GM12892 (cell line): ENCODE data around the gene CRTC3.

Experiments used
- DNase-seq: peaks from one replicate; pipeline ENCODE4 v3.0.0; 2011; ENCODE audit not compliant: insufficient read length
- FAIRE-seq: peaks from 2 replicates; lab custom pipeline; 2011; peaks lifted over from hg19 to GRCh38; lab: Jason Lieb, UNC
- POLR2A ChIP-seq: IDR thresholded peaks from 2 replicates; pipeline ENCODE4 v1.6.1; 2011; ENCODE audit warnings: low read depth, low read length, control low read depth
- POLR2AphosphoS5 ChIP-seq: IDR thresholded peaks from 2 replicates; pipeline ENCODE4 v1.6.1; 2011; ENCODE audit warnings: low read depth, low read length, control low read depth
- TAF1 ChIP-seq: IDR thresholded peaks from 2 replicates; pipeline ENCODE4 v1.6.1; 2011; ENCODE audit warnings: low read depth, mild to moderate bottlenecking, control low read depth, low read length, borderline replicate concordance

CRTC3 gene

DNA sequence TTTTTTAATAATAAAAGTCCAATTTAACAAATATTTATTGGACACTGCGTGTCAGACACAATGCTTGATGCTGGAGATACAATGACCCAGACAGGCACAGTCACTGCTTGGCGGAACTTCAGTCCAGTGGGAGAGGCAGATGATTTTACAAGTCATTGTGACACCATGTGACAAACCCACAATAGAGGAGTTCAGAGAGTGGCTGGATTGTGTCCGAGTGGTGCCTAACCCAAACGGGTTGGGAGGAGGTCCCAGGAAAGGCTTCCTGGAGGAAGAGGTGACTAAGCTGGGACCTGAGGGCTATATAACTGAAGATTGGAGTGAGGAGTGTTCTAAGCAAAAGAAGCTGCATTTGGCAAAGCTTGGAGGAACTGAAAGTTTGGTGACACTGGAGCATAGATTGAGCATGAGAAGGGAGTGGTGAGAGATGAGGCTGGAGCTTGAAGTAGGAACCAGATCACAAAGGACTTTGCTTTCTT lies 41.4 kb downstream of the CRTC3 start:
- no peak for FAIRE-seq
- TF ChIP-seq TAF1 (no peak), POLR2A (no peak), POLR2AphosphoS5 (no peak)
- no peak for DNase-seq

DNA sequence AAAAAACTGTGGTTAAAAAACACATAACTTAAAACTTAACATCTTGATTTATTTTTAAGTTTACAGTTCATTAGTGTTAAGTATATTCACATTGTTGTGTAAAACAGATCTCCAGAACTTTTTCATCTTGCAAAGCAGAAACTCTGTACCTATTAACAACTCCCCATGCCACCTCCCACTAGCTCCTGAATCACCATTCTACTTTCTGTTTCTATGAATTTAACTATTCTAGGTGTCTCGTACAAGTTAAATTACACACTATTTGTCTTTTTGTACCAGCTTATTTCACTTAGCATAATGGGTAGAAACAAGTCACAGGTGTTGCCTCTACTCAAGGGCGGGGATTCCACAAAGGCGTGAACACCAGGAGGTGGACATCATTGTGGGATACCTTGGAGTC lies 43.2 kb downstream of the CRTC3 start:
- TF ChIP-seq POLR2AphosphoS5 (no peak), TAF1 (no peak), POLR2A (no peak)
- no peak for DNase-seq
- no peak for FAIRE-seq

DNA sequence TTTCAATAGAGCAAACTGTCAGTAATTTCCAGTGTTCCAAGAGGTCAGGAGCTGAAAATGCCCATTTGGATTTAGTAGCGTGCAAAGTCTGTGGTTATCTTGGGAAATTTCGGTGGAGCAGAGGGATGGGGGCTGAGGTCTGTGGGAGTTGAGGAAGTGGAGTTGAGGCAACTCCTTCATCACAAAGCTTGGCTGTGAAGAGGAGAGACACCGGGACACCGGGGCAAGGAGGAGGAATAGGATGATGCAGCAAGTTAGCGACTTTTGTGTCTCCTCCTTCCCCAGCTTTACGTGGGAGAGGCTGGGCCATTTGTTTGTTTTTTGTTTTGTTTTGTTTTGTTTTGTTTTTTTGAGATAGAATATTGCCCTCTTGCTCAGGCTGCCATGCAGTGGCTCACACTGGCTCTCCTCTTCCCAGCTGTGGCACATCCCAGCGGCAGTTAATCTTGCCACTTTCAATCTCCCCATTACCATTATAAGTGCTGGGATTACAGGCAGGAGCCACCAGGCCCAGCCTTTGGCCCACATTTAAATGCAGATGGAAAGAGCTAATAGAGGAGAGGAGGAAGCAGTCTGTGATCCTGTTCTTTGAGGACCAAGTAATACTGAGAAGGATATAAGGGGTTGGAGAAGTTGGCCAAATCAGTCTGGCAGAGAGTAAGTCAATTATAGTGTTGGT lies 47.1 kb downstream of the CRTC3 start:
- FAIRE-seq (no peak), DNase-seq (no peak)
- TF ChIP-seq TAF1 = no peak
- TF ChIP-seq POLR2A = no peak
- TF ChIP-seq POLR2AphosphoS5 = no peak

DNA sequence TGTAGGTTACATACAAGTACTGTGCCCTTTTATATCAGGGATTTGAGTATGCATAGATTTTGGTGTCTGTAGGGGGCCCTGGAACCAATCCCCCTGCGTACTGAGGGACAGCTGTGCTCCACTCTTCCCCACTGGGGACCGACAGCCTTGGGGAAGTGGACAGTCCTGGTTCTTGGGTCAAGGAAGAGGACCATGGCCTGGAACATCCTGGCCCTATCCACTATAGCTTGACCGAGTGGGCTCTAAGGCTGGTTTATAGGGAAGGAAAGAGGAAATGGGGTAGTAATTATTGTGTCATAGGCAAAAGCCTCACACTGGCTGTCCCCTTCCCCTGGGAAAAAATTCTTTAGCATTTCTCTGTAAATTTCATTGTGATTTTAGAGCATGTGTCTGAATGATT lies 49.5 kb downstream of the CRTC3 start:
- no peak for DNase-seq
- FAIRE-seq = no peak
- no peak for TF ChIP-seq TAF1
- TF ChIP-seq POLR2AphosphoS5 = no peak
- TF ChIP-seq POLR2A = no peak

DNA sequence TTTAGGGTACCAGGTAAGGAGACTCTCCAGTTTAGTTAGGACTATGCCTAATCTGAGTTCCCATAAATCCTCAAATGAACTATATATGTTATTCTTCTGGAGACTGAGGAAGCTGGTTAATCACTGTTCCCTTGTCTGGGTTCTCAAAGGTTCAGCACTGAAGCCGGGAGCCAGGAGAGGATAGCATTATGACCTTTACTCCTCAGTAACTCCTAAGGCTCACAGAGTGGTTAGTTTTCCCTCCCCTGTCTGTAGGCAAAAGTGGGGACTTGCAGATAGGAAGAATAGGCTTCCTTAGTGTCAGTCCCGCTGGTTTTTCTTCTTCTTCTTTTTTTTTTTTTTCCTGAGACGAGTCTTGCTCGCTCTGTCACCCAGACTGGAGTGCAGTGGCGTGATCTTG lies 50.4 kb downstream of the CRTC3 start:
- DNase-seq = no peak
- TF ChIP-seq POLR2AphosphoS5 (no peak), TAF1 (no peak), POLR2A (no peak)
- FAIRE-seq = no peak

DNA sequence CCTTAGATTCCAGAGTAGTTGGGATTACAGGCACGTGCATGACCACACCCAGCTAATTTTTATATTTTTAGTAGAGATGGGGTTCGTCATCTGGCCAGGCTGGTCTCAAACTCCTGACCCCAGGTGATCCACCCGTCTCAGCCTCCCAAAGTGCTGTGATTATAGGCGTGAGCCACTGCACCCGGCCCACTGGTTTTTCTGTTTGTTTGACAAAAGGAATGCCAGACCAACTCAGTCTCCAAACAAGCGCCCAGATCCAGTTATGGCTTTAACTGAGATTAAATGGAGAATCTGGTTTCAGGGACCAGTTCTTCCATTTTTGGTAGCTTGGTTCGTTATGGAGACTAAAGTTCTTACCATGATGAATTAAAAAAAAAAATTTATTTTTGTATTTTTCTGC lies 50.8 kb downstream of the CRTC3 start:
- TF ChIP-seq POLR2AphosphoS5 (no peak), TAF1 (no peak)
- no peak for FAIRE-seq
- no peak for DNase-seq

DNA sequence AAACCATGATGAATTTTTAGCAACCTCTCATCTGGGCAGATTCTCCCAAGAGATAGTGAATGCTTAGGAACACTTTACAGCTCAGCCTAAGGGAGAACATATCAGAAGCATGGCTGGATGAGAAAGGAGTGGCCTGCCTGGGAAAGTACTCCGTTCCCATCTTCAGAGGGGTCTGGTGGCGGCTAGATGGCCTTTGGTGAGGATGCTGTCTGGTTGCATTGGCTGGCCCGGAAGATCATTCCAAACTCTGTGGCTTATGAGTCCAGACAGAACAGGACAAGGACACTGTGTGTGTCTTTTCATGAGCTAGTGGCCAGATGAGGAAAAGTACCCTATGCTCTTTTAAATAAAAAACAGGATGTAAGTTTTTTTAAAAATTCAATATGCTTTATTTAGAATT lies 51.2 kb downstream of the CRTC3 start:
- DNase-seq (no peak), FAIRE-seq (no peak)
- no peak for TF ChIP-seq POLR2AphosphoS5
- TF ChIP-seq TAF1 = no peak
- TF ChIP-seq POLR2A = no peak

DNA sequence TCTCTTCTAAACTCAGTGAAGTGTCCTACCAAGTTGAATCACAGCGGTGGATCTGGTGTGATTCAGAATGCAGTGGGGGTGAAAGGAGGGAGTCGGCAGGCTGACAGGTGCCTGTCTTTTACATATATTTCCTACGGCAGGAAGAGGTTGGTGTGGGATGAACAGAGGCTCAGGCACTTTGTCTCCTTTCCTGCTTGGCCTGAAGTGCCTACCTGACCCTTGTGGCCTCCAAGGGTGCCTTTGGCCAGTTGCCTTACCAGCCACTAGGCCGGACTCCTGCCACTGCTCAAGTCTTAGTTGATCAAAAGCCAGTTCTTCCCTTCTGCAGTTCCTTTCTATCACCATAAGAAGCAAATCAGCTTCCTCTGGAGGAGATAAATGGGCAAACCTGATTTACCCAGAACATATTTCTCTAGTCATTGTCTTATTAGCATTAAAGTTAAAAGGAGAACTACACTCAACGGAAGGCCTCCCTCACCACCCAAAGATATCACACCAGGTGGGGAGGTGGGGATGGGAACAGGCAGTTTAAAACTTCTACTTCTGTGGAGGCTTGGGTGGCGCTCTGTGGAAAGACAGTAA lies 52.1 kb downstream of the CRTC3 start:
- FAIRE-seq = no peak
- no peak for DNase-seq
- no peak for TF ChIP-seq POLR2A
- TF ChIP-seq TAF1 = no peak
- no peak for TF ChIP-seq POLR2AphosphoS5

DNA sequence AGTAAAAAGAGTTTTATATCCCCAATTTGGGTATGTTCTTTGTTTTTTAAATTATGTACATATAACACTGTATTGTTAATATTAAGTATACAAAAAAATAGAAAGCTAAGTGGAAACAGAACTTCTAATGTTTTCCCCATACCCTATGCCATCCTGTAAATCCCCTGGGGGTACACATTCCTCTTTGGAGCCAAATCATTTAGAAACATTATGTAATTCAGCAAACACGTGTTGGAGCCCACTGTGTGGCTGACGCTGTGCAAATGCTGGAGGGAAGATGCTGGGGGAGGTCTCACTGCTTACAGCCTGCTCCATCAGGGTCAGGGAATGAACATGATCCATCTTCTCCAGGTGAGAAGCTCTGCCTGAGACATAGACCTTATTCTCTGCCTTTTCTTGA lies 52.8 kb downstream of the CRTC3 start:
- DNase-seq (no peak), FAIRE-seq (no peak)
- TF ChIP-seq POLR2A (no peak), POLR2AphosphoS5 (no peak), TAF1 (no peak)

DNA sequence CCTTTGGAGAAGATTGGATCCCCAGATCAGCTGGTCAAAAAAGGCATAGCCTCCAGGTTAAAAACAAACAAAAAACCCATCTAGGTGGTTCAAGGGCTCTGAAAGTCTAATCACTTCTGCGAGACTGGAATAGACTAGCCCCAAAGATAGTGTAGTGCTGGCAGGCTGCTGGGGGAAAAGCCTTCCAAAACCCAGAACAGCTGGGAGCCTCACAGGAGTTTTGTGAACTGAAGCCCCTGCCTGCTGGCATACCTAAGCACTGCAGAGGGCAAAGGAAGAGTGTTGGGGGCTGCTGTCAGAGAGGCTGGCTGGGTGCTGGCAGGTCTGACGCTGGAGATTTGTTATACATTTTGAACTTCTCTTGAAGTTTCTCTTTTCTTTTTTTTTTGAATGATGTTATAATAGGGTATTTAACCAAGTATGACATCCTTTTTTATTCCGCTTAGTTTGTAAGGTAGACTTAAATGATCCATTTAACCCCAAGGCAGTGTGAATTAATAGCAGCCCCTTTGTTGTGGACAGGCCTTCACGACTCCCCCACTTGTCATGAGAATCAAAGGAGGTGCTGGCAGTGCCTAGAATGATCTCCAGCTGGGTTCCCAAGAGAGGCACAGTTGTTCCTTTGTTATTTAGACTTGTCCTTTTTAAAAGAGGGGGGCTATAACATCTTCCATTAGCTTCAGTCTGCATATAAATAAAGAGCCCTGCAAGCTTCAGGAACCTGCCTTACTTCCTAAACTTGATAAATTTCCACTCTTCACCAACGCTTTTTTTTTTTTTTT lies 53.9 kb downstream of the CRTC3 start:
- FAIRE-seq (no peak), DNase-seq (no peak)
- TF ChIP-seq POLR2AphosphoS5 = no peak
- TF ChIP-seq POLR2A = no peak
- TF ChIP-seq TAF1 = no peak

DNA sequence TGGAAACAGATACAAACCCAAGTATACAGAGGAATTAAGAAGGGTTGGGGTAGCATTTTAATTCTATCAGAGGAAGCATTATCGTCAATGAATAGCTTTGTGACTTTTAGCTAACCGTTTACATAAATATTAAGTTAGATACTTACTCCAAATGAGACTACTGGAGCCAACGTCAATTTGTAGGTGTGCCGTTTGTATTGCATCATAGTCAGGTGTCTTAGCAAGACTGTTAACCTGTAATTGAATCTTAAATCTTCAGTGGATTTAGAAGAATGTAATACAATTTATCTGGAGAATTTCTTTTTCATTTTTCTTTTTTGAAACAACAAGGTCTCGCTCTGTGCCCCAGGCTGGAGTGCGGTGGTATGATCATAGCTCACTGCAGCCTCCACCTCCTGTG lies 55.1 kb downstream of the CRTC3 start:
- DNase-seq (no peak), FAIRE-seq (no peak)
- TF ChIP-seq POLR2A (no peak), POLR2AphosphoS5 (no peak), TAF1 (no peak)

DNA sequence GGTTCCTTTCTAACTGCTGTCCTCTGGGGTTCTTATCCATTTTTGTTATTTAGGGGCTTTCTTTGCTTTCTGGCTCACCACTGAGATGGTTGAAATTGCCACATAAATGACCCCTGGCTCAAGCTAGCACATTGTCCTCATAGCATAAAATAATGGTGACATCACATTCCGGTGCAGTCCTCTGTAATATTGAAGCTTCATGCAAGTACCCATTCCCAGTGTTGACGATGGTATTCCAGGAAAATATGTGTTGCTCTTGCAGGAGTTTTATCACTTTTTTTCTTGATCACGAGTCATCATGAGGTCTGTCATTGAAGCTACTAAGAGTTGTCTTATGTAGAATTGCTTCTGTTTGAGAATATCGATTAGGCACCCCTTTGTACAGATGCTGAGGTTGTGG lies 56.1 kb downstream of the CRTC3 start:
- FAIRE-seq (no peak), DNase-seq (no peak)
- TF ChIP-seq TAF1 = no peak
- TF ChIP-seq POLR2A = no peak
- no peak for TF ChIP-seq POLR2AphosphoS5
